WTC11 (cell line): ENCODE results near the gene PSMD4.

Experiments
- ARID4B ChIP-seq: sonication (generic); formaldehyde crosslinking; IDR thresholded peaks from 2 replicates; pipeline ENCODE4 v1.8.0; 2023; ENCODE audit warnings: missing genetic modification reagents, mild to moderate bottlenecking, borderline replicate concordance
- CTCF ChIP-seq: fragments of 200-600 bp; IDR thresholded peaks from 2 replicates; pipeline ENCODE4 v1.8.0; 2022; ENCODE audit warnings: antibody characterized with exemption
- FOXP1 ChIP-seq: sonication (generic); formaldehyde crosslinking; IDR thresholded peaks from 2 replicates; pipeline ENCODE4 v1.8.0; 2022; ENCODE audit warnings: missing genetic modification reagents, mild to moderate bottlenecking, moderate library complexity, borderline replicate concordance
- TCF7 ChIP-seq: sonication (generic); formaldehyde crosslinking; IDR thresholded peaks from 2 replicates; pipeline ENCODE4 v1.8.0; 2022; ENCODE audit warnings: mild to moderate bottlenecking, low read depth, missing genetic modification reagents, moderate library complexity
- ZBTB43 ChIP-seq: sonication (generic); formaldehyde crosslinking; IDR thresholded peaks from 2 replicates; pipeline ENCODE4 v1.8.1; 2023; ENCODE audit warnings: mild to moderate bottlenecking, missing genetic modification reagents
- ZNF416 ChIP-seq: fragments of 250-450 bp; sonication (Bioruptor Pico); IDR thresholded peaks from 2 replicates; pipeline ENCODE4 v1.9.0; 2021; ENCODE audit warnings: mild to moderate bottlenecking, inconsistent platforms

- TF ChIP-seq CTCF = no peak
- TF ChIP-seq ZNF416 (CRISPR knock-in tag) = no peak
- TF ChIP-seq FOXP1 = no peak
- TF ChIP-seq ZBTB43 (CRISPR knock-in tag) = no peak
- TF ChIP-seq TCF7 (CRISPR knock-in tag) = no peak
- no peak for TF ChIP-seq ARID4B (CRISPR knock-in tag)
Observed at GRCh38 chr1:151242442-151242841, 12.1 kb upstream of the PSMD4 start.
